Lower leg skin (tissue), 3 donors: ENCODE results near the gene INTS13.

Source experiments
- POLR2A ChIP-seq, 2 donors: fragments of 450-650 bp; IDR thresholded peaks; one replicate each; pipeline ENCODE4 v1.6.1; 2016 to 2017; ENCODE audit warnings: antibody characterized with exemption in 2 of 2, mild to moderate bottlenecking in 1 of 2, moderate library complexity in 1 of 2
- TF ChIP-seq, protein P1 (sequence below), 3 donors: fragments of 450-650 bp; IDR thresholded peaks; one replicate each; pipeline ENCODE4 v1.5.1; 2016; ENCODE audit warnings: antibody characterized with exemption in 3 of 3, mild to moderate bottlenecking in 3 of 3, moderate library complexity in 2 of 3

DNA sequence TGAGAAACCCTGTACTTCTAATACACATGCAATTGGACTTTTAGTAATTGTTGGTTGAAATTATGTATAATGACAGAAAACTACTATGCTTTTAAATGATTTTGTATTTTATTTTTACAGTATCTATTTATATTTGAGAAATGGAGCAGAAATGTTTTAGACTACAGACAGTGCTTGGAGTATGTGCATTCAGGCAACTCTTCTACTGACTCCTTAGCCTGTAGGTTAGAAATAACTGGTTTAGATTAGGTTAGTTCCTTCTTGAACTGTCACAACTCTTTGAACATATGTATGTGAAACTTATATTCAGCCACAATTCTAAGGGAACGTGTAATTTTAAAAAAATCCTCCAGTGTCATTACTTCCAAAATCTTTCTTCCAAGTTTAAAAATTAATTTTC is 2.2 kb upstream of the INTS13 start:
- TF ChIP-seq, protein P1, sequence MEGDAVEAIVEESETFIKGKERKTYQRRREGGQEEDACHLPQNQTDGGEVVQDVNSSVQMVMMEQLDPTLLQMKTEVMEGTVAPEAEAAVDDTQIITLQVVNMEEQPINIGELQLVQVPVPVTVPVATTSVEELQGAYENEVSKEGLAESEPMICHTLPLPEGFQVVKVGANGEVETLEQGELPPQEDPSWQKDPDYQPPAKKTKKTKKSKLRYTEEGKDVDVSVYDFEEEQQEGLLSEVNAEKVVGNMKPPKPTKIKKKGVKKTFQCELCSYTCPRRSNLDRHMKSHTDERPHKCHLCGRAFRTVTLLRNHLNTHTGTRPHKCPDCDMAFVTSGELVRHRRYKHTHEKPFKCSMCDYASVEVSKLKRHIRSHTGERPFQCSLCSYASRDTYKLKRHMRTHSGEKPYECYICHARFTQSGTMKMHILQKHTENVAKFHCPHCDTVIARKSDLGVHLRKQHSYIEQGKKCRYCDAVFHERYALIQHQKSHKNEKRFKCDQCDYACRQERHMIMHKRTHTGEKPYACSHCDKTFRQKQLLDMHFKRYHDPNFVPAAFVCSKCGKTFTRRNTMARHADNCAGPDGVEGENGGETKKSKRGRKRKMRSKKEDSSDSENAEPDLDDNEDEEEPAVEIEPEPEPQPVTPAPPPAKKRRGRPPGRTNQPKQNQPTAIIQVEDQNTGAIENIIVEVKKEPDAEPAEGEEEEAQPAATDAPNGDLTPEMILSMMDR (IDR thresholded peaks at IDR 0.05) = no peak
- no peak for TF ChIP-seq POLR2A (IDR thresholded peaks at IDR 0.05)
